ENCODE data around the gene PTPN20. TPM values are rescaled to one million over a fixed set of nuclear protein-coding genes. Genes with fewer than 3 reads are reported as not detected.
"Not testable (repeated sequence)": the region's sequence is repeated elsewhere in the genome, so short reads cannot be mapped to it uniquely, and the experiment has no call there.

PTPN20 gene
- total RNA-seq, 2 experiments from 2014 or later, result not detected

DNA sequence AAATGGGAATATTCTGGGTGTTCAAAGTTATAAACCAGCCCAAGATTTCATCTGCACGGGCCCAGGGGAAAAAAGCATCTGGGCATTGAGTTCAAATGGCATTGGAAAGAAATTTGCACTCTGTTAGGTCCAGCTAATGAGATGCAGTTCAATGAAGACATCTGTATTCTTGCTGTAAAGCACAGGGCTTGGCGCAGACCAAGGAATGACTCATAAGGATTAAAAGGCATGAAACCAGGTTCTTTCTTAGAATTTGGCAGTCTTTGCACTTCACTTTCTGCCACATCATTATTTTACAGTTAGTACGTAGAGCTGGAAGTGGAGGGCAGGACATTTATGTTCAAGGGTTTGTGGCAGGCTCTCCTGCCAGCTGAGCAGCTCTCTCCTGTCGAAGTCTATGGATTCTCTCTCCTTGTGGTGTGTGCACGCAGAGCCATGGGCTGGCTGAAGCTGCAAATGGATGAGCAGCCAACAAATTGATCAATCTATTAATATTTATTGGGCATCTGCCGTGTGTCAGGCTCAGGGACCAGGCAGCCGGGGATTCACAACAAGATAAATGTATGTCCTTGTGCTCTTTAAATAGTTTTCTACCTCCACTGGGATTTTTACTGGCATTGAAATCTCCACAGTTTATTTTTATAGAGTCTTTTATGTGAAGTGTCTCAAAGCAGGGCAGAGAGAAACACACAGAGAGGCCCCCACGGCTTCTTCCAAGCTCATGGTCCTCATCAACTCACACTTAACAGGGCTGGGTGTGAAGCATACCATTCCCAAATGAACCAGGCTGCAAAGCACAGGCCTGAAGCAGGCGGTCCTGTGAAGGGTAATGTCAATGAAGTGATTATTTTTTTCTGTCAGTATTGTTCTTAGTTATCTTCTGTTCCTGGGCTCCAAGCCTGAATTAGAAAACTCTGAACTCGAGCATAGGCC, 3.8 kb upstream of the PTPN20 start:
- intact Hi-C loops (cut with micrococcal nuclease; ENCODE audit: unreplicated experiment); H3K27ac ChIP-seq (ENCODE audit: low read depth, low read length, poor library complexity, severe bottlenecking); H3K9me3 ChIP-seq (ENCODE audit: low read length); H3K4me2 ChIP-seq (ENCODE audit: low read length); DNase-seq (ENCODE audit: low spot score); H3K4me1 ChIP-seq (ENCODE audit: insufficient read depth, low read length, poor library complexity, severe bottlenecking); CTCF ChIA-PET (ENCODE audit: unreplicated experiment); H3K36me3 ChIP-seq (ENCODE audit: insufficient read depth, low read length); H3K79me2 ChIP-seq (ENCODE audit: insufficient read depth, low read depth, low read length); H3K4me3 ChIP-seq (ENCODE audit: low read depth, low read length, poor library complexity, severe bottlenecking); H3K9me2 ChIP-seq (ENCODE audit: insufficient read depth, low read length); H2AFZ ChIP-seq (ENCODE audit: low read length); POLR2A ChIA-PET; H4K20me1 ChIP-seq (ENCODE audit: insufficient read depth, low read length); BruUV-seq (replicated peaks): not testable (repeated sequence)

DNA sequence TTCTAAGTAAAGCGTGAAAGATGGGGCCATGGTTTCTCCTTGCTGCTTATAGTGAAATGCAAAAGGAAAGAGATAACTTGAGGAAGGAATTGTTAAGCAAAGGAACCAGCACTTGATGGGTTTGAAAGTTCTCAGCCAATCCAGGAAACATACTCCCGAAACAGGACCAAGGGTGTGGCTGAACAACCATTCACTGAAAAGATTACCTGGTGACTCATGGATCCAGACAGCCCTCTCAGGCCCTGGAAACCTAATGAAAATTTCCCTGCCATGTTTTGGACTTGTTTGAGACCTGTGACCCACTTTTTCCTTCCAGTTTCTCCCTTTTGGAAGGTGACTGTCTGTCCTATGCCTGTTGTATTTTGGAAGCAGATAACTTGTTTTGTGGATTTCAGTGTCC, 11.3 kb downstream of the PTPN20 start:
- BruUV-seq (replicated peaks), result not testable (repeated sequence)

DNA sequence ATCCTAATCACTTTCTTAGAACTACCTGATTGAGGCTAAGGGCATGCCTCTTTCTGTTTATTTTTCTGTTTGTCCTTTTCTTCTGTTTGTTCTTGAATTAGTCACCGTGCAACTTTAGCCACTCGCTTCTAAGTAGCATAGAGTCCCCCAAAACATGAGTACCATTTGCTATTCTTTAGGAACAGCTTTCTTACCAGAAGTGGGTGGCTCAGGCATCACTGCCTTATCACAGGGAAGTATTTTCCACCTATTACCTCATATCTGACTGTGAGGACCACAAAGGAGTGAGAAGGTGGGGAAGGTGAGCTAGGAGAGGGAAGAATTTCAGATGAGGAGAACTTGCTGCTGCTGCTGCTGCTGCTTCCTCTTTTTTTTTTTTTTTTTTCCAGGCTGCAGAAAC, 13.9 kb downstream of the PTPN20 start:
- H3K9me2 ChIP-seq (ENCODE audit: insufficient read depth, low read length); H3K4me3 ChIP-seq (ENCODE audit: low read depth, low read length, poor library complexity, severe bottlenecking); H3K4me1 ChIP-seq (ENCODE audit: insufficient read depth, low read length, poor library complexity, severe bottlenecking); H3K9me3 ChIP-seq (ENCODE audit: low read length); H2AFZ ChIP-seq (ENCODE audit: low read length); CTCF ChIA-PET (ENCODE audit: unreplicated experiment); intact Hi-C loops (cut with micrococcal nuclease; ENCODE audit: unreplicated experiment); H3K27ac ChIP-seq (ENCODE audit: low read depth, low read length, poor library complexity, severe bottlenecking); H3K36me3 ChIP-seq (ENCODE audit: insufficient read depth, low read length); BruUV-seq (replicated peaks); POLR2A ChIA-PET; H3K79me2 ChIP-seq (ENCODE audit: insufficient read depth, low read depth, low read length); H4K20me1 ChIP-seq (ENCODE audit: insufficient read depth, low read length); H3K4me2 ChIP-seq (ENCODE audit: low read length); DNase-seq (ENCODE audit: low spot score): not testable (repeated sequence)

More for the DNA sequence above, 11.3 kb downstream of the PTPN20 start:
- H4K20me1 ChIP-seq (ENCODE audit: insufficient read depth, low read length); H3K4me2 ChIP-seq (ENCODE audit: low read length); H3K79me2 ChIP-seq (ENCODE audit: insufficient read depth, low read depth, low read length); H3K4me1 ChIP-seq (ENCODE audit: insufficient read depth, low read length, poor library complexity, severe bottlenecking); POLR2A ChIA-PET; DNase-seq (ENCODE audit: low spot score); H3K27ac ChIP-seq (ENCODE audit: low read depth, low read length, poor library complexity, severe bottlenecking); H3K9me3 ChIP-seq (ENCODE audit: low read length); CTCF ChIA-PET (ENCODE audit: unreplicated experiment); H2AFZ ChIP-seq (ENCODE audit: low read length); H3K4me3 ChIP-seq (ENCODE audit: low read depth, low read length, poor library complexity, severe bottlenecking); H3K36me3 ChIP-seq (ENCODE audit: insufficient read depth, low read length); H3K9me2 ChIP-seq (ENCODE audit: insufficient read depth, low read length); intact Hi-C loops (cut with micrococcal nuclease; ENCODE audit: unreplicated experiment): not testable (repeated sequence)

DNA sequence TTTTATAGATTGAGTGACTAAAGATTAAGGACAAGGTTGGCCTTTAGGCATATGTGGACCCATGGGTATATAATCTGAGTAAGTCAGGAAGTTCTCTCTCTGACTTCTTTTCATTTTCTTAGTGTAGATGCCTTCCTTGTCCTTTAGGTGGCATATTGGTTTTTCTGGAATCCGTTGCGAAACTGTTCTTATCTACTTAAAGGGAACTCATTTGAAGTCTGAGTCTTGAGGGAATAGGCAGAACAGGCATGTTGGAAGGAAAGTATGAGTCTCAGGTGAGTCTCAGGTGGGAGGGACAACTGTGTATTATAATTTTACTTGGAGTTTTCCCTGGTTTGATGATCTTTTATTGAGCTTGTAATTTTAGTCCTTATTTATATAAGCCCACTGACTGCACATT, 14.6 kb downstream of the PTPN20 start:
- BruUV-seq (replicated peaks); H3K9me3 ChIP-seq (ENCODE audit: low read length); H3K4me1 ChIP-seq (ENCODE audit: insufficient read depth, low read length, poor library complexity, severe bottlenecking); CTCF ChIA-PET (ENCODE audit: unreplicated experiment); H3K36me3 ChIP-seq (ENCODE audit: insufficient read depth, low read length); H3K4me3 ChIP-seq (ENCODE audit: low read depth, low read length, poor library complexity, severe bottlenecking); intact Hi-C loops (cut with micrococcal nuclease; ENCODE audit: unreplicated experiment); POLR2A ChIA-PET; H3K79me2 ChIP-seq (ENCODE audit: insufficient read depth, low read depth, low read length); DNase-seq (ENCODE audit: low spot score); H3K9me2 ChIP-seq (ENCODE audit: insufficient read depth, low read length); H4K20me1 ChIP-seq (ENCODE audit: insufficient read depth, low read length); H3K4me2 ChIP-seq (ENCODE audit: low read length); H2AFZ ChIP-seq (ENCODE audit: low read length); H3K27ac ChIP-seq (ENCODE audit: low read depth, low read length, poor library complexity, severe bottlenecking): not testable (repeated sequence)

DNA sequence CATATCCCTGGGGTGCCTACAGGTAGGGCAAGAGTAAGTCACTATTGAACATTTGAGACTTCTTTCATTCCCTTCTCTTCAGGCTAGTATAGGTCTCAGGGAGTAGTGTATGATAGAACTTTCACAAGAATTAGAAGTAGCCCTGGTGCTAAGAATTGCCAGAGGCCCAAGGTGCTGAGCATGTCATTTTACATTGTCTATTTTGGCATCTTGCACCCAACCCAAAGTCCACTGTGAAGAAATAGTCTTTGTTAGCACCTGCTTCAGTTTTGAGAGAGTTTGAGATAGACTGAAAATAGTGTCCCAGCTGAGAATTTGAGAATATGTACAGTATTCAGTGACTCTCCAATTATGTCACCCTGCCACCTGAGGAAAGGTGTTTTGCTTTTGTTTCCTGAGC, 17.6 kb downstream of the PTPN20 start:
- CTCF ChIA-PET (ENCODE audit: unreplicated experiment); H3K9me2 ChIP-seq (ENCODE audit: insufficient read depth, low read length); H4K20me1 ChIP-seq (ENCODE audit: insufficient read depth, low read length); intact Hi-C loops (cut with micrococcal nuclease; ENCODE audit: unreplicated experiment); H2AFZ ChIP-seq (ENCODE audit: low read length); H3K4me3 ChIP-seq (ENCODE audit: low read depth, low read length, poor library complexity, severe bottlenecking); H3K27ac ChIP-seq (ENCODE audit: low read depth, low read length, poor library complexity, severe bottlenecking); H3K4me2 ChIP-seq (ENCODE audit: low read length); DNase-seq (ENCODE audit: low spot score); H3K9me3 ChIP-seq (ENCODE audit: low read length); POLR2A ChIA-PET; H3K4me1 ChIP-seq (ENCODE audit: insufficient read depth, low read length, poor library complexity, severe bottlenecking); BruUV-seq (replicated peaks); H3K36me3 ChIP-seq (ENCODE audit: insufficient read depth, low read length); H3K79me2 ChIP-seq (ENCODE audit: insufficient read depth, low read depth, low read length): not testable (repeated sequence)

DNA sequence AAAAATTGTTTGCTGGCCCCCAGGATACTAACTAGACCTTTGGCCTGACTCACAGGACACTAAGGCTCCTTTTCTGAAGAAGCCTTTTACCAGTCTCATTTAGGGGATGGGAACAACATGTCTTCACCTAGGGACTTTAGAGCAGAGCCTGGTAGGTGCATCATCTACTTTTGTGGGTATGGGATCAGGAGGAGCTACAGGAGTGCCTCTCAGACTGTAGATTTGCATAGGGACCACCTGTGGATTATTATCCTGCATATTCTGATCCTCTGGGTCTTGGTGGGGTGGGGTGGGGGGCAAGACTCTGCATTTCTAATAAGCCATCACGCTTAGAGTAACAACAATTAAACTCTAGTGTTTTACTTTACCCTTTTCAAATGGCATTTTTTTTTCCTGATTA, 21.2 kb downstream of the PTPN20 start:
- H2AFZ ChIP-seq (ENCODE audit: low read length); intact Hi-C loops (cut with micrococcal nuclease; ENCODE audit: unreplicated experiment); BruUV-seq (replicated peaks): not testable (repeated sequence)

More for the DNA sequence above, 21.2 kb downstream of the PTPN20 start:
- H3K27ac ChIP-seq (ENCODE audit: low read depth, low read length, poor library complexity, severe bottlenecking); H4K20me1 ChIP-seq (ENCODE audit: insufficient read depth, low read length); DNase-seq (ENCODE audit: low spot score); POLR2A ChIA-PET; H3K4me3 ChIP-seq (ENCODE audit: low read depth, low read length, poor library complexity, severe bottlenecking); H3K9me3 ChIP-seq (ENCODE audit: low read length); H3K9me2 ChIP-seq (ENCODE audit: insufficient read depth, low read length); CTCF ChIA-PET (ENCODE audit: unreplicated experiment); H3K4me1 ChIP-seq (ENCODE audit: insufficient read depth, low read length, poor library complexity, severe bottlenecking); H3K79me2 ChIP-seq (ENCODE audit: insufficient read depth, low read depth, low read length); H3K4me2 ChIP-seq (ENCODE audit: low read length); H3K36me3 ChIP-seq (ENCODE audit: insufficient read depth, low read length): not testable (repeated sequence)

Measured in OCI-LY7 (cell line).